Sciatic nerve (tissue), 2 donors: ENCODE data around the gene EVI5L. TPM values are rescaled to one million over a fixed set of nuclear protein-coding genes. Genes with fewer than 3 reads are reported as not detected.

Experiments used
- ATAC-seq: fragments of 200-7000 bp; cut with Tn5 transposase; one replicate; pipeline ENCODE4 v1.9.1; 2020; ENCODE audit warnings: mild to moderate bottlenecking, moderate library complexity
- DNase-seq: peaks from one replicate; pipeline ENCODE4 v3.0.0-alpha.2; 2020; ENCODE audit warnings: low spot score
- intact Hi-C: fragments of 100-400 bp; cut with DNase I; formaldehyde crosslinking; loops from one replicate; pipeline ENCODE4 v1.14.2; 2022
- total RNA-seq: library from RNA; stranded (reverse); fragmentation: NEBNext Ultra II Directional; extraction: Animal tissue kit (Norgen Biotek cat#: 25700); gene quantifications from one replicate; pipeline ENCODE4 v1.2.1, GENCODE V29; 2021
- donor health status: DM: no; HTN: no; CAD: no.
- donor health status: DM: no; HTN: no; CAD: no.

EVI5L gene
- total RNA-seq, 1 donor from 2014 or later = 14.2 TPM

DNA sequence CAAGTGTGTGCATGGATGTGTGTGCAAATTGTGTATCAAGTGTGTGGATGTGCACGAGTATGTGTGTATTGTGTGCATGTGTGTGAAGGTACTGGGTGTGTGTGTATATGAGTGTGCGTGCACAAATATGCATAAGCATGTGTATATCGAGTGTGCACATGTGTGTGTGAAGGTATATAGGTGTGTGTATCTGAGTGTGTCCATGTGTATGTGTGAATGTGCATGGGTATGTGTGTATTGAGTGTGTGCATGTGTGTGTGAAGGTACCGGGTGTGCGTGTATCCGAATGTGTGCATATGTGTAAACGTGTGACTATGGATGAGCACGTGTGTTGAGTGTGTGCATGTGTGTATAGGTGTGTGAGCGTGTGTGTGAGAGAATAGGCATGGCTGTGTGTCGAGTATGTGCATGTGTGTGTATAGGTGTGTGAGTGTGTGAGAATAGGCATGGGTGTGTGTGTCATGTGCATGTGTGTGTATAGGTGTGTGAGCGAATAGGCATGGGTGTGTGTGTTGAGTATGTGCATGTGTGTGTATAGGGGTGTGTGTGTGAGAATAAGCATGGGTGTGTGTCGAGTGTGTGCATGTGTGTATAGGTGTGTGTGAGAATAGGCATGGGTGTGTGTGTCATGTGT lies 12.8 kb downstream of the EVI5L start:
- intact Hi-C loops = no loop called here
- no peak for DNase-seq
- no peak for ATAC-seq

DNA sequence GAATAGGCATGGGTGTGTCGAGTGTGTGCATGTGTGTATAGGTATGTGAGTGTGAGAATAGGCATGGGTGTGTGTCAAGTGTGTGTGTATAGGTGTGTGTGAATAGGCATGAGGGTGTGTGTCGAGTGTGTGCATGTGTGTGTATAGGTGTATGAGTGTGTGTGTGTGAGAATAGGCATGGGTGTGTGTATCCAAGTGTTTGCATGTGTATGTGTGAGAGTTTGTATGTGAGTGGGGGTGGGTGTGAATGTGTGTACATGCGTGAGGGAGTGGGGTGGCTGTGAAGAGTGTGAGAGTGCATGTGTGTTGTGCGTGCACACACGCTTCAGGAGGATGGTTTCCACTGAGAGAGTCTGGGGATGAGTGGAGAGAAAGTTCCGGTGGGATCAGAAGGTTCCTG lies 13.5 kb downstream of the EVI5L start:
- intact Hi-C loops = no loop called here
- no peak for DNase-seq
- no peak for ATAC-seq

DNA sequence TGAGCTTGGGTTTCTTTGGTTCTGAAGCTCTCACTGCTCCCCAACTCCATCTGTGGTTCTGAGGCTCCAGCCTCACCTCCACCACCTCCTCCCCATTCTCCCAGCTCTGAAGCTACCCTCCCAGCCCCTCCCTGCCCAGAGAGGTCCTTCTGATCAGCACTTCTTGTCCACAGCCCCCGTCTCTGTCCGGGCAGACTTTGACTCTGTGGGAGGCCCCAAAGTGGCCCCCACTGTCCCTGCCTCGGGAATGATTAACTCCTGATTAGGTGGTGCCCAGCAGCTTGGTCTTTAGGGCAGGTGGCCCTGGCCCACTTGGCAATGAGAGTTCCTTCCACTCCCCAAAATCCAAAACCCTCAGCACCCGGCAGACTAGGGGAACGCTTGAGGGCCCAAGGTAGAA lies 14.4 kb downstream of the EVI5L start:
- DNase-seq (no peak), ATAC-seq (no peak)
- intact Hi-C loops = no loop called here

DNA sequence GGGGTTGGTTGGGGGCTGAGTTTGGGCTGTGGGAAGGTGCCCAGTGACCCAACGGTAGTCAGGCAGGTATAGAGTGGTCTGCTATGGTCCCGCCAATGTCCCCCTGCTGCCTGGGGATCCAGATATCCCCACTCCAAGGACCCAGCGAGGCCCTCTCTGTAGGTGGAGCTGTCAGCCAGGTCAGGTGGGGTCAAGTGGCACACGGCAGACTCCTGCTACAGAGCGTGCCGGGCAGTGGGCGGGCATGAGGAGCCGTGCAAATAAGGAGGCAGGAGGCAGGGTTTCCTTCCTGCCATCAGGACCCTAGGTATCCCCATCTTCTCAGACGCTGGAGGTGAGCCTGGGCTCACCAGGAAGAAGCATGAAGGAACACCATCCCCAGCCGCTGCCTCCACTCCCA lies 14.9 kb downstream of the EVI5L start:
- no peak for ATAC-seq
- DNase-seq = no peak
- intact Hi-C loops = no loop called here

DNA sequence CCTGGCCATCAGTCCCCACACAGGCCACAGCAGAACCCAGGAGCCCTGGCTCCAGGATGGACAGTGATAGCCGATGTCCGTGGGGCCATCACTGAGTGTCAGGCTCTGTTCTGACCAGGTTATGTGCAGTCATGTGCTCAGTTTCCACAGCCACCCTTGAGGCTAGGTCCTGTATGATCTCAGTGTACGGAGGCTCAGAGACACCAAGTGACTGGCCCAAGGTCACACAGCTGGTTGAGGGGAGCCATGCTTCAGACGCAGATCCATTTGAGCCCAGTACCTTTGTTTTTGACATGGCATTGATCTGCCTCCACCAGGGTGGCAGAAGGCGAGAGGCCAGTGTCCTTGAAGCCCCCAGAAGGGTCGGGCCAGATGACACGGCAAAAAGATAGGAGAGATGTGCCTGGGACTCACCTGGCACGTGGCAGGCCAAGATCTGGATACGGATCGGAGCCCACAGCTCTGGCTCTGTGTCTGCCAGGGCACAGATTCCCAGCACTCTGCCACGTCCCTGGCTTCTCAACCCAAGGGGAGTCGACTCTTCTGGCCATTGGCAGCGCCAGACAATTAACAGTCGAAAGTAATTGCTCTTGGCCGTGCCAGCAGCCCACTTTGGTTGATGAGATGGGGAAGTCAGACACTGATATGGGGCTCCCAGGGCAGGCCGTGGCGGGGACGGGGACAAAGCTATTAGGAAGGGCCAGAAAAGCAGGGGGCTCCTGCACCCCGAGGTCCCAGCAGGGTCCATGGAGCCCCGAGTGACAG lies 15.6 kb downstream of the EVI5L start:
- DNase-seq = no peak
- intact Hi-C loops = no loop called here
- ATAC-seq = no peak

DNA sequence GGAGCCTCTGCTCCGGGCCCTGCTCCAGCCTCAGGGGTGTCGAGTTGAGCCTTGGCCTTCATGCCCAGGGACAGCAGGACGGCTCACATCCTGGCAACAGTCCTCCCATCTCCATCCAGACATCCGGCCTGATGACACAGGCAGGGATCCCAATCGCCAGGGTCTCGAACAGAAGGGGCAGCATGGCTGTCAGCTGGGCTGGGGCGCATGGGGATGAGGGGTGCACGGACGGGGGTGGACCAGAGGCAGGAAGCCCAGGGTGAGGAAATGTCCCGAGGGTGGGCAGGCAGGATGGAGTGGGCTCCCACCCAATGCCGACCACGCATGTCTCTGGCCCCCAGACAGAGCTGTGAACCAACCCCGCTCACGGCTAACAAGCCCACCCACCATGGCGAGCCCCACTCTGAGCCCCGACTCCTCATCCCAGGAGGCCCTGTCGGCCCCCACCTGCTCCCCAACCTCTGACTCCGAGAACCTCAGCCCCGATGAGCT lies 16.2 kb downstream of the EVI5L start:
- intact Hi-C loops = no loop called here

DNA sequence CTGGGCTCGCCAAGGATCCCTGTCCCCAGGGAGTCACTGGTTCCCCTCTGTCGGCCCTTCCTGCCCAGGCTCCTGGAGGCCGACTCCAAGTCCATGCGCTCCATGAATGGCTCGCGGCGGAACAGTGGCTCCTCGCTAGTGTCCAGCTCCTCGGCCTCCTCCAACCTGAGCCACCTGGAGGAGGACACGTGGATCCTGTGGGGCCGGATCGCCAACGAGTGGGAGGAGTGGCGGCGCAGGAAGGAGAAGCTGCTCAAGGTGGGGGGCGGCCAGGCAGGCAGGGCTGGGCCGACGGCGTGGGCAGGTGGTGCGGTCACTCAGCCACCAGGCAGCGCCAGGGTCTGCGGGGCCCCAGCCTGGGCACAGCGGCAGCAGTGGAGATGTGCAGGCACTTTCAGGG lies 17.6 kb downstream of the EVI5L start:
- no peak for DNase-seq
- intact Hi-C loops = no loop called here
- ATAC-seq = no peak

More for the DNA sequence above, 16.2 kb downstream of the EVI5L start:
- ATAC-seq (no peak), DNase-seq (no peak)

DNA sequence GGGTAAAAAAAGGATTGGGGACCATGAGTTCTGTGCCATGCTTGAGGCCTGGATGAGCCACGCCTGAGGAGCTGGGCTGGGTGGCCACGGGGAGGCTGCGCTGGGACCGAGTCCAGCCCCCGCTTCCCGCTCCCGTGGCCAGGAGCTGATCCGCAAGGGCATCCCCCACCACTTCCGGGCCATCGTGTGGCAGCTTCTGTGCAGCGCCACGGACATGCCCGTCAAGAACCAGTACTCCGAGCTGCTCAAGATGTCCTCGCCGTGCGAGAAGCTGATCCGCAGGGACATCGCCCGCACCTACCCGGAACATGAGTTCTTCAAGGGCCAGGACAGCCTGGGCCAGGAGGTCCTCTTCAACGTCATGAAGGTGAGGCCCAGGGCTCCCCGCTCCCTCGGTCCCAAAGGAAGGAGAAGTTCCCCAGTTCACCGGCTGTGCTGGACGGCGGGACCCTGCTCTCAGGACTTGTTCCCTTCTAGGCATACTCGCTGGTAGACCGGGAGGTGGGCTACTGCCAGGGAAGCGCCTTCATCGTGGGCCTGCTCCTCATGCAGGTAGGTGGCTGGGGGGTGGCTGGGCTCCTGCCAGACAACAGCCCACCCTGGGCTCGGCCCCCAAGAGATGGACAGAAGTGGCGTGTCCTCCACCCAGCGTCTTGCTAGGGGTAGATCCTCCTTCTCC lies 18.9 kb downstream of the EVI5L start:
- ATAC-seq (no peak), DNase-seq (no peak)
- intact Hi-C loops = no loop called here

DNA sequence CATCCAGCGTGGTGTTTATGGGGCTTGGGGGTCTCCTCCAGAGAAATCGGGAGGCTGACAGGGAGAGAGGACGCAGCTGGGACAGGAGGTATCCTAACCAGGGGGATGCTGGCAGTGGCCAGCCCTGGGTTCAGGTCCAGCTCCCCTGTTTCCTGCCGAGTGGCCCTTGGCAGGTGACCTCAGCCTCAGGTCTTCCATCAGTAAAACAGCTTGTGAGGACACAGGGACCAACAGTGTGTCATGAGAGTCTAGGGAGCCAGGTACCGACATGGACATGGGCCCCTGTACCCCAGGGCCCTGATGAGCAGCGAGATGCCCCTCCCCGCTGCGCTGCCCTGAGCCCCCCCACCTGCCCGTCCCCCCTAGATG lies 19.6 kb downstream of the EVI5L start:
- ATAC-seq = no peak
- intact Hi-C loops = no loop called here
- DNase-seq = no peak

DNA sequence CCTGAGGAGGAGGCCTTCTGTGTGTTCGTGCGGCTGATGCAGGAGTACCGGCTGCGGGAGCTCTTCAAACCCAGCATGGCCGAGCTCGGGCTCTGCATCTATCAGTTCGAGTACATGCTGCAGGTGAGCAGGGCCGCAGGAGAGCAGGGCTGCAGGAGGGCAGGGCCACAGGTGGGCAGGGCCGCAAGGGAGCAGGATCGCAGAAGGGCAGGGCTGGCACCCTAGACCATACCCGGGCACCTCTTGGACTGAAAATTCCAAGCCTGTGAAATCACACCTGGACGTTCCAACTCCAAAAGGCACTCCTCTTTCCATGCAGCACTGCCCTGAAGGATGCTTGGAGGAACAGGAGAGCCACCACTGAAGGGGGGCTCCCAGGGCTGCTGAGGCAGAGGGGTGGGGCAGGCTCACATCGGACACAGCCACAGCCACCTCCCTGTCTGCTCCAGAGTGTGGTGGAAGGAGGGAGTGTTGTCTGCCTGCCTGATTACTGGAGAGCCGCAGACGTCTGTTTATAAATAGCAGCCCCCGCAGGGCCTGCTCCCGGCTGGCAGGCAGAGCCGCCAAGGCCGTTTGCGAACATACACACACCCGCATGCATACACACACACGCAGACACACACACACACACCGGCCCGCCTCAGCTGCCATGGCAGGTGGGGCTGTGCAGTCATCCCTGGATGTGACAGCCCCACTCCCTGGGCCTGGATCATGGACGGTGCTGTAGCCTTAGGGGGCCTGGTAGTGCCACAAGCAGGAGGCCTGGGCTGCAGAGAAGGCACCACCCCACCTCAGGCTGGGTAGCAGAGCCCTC lies 20.2 kb downstream of the EVI5L start:
- intact Hi-C loops = no loop called here
- no peak for DNase-seq
- ATAC-seq = no peak

DNA sequence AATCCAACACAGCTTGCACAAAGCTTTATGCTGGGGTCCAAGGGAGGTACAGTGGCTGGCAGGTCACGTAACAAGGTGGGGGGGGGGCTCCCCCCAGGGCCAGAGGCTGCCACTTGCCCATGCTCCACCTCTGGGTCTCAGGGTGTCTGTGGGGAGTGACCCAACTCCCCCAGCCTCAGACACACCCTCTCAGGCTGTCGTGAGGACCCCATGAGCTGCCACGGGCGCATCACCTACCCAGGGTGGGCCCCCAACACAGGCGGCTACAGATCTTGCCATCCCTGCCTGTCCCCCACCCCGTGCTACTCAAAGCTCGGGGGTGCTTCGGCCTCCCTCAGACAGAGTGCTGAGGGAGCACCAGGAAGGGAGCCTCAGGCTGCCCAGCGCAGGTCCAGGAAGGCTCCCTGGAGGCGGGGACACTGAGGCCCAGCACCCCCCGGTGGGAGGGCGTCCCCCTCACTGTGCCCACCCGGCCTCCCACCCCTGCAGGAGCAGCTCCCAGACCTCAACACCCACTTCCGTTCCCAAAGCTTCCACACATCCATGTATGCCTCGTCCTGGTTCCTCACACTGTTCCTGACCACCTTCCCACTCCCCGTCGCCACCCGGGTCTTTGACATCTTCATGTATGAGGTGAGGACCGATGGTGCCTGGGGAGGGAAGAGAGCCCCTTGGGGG lies 21.1 kb downstream of the EVI5L start:
- DNase-seq = no peak
- intact Hi-C loops = no loop called here
- no peak for ATAC-seq

DNA sequence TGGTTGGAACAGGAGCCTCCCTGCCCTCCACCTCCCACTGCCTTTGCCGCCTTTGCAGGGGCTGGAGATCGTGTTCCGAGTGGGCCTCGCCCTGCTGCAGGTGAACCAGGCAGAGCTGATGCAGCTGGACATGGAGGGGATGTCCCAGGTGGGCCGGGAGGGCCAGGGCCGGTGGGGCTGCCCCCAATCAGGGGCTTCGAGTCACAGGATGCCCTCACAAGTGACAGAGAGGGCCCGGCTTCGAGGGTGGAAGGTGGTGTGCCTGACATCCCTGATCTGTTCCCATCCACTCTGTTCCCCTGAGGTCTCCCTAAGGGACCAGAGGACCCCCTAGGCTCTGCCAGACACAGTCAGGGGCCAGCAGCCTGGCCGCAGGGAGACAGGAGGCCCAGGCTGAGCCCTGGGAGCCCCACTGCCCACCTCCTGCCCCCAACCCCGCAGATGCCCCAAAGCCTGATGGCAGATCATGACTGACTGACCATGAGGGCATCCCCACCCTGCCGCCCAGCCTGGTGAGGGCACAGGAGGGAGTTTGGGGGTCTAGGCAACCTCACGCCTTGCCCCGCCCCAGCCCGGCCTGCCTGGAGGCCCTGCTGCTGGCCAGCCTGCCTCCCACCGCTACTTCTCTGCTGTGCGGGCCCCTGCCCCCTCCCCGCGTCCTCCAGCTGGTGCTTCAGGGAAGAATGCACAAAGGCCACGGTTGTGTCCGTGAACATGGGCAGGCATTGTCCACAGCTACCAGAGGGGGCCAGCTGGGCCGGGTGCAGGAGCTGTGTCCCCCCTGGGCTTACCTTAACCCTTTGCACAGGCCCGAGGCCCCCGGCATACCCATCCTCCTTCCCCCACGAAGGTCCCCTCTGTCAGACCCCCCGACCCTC lies 21.8 kb downstream of the EVI5L start:
- intact Hi-C loops = no loop called here
- ATAC-seq (peak; percentile 35), DNase-seq (no peak)

DNA sequence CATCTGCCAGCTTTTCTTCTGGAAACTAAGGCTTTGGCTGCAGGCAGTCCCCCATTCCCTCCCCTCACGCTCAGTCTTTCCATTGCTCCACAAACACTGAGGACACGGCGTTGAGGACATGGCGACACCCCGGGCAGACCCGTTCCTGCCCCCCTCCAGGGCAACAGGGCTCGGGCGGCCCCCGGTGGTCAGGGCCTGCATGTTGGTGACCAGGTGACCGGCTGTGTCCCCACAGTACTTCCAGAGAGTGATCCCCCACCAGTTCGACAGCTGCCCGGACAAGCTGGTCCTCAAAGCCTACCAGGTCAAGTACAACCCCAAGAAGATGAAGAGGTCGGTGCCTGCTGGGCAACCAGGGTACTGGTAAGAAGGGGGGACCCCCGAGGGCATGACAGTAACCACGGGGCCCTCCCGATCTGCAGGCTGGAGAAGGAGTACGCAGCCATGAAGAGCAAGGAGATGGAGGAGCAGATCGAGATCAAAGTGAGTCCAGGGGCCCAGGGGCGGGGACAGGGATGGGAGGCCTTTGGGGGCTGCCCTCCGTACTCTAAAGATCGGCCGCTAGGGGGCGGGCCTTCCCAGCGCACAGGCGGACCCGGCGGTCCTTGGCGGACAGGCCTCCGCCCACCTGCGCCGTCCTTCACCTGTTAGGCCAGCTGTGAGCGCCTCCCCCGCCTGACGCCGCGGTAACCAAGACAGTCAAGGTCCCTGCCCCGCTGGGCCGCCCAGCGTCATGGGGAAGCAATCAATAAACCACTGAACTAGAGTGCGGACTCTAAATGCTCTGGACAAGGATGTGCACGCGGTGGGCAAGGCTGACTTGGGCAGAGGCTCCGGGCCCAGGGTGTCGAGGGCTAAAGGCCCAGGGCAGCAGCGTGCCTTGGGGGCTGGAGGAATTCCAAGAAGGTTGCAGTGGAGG lies 23.1 kb downstream of the EVI5L start:
- intact Hi-C loops = no loop called here
- peak; percentile 73 for ATAC-seq
- no peak for DNase-seq

DNA sequence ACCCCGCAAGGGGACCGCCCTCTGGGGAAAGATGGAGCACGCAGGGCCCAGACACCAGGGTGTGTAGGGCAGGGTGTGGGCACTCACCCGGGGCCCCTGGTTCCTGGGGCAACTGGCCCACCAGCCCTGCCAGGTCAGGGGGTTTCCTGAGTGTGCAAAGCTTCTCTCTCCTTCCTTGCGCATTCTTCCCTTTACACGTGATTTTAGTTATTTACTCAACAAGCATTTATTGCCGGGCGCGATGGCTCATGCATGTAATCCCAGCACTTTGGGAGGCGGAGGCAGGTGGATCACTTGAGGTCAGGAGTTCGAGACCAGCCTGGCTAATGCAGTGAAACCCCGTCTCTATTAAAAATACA lies 23.7 kb downstream of the EVI5L start:
- intact Hi-C loops = no loop called here
- DNase-seq (no peak), ATAC-seq (no peak)

DNA sequence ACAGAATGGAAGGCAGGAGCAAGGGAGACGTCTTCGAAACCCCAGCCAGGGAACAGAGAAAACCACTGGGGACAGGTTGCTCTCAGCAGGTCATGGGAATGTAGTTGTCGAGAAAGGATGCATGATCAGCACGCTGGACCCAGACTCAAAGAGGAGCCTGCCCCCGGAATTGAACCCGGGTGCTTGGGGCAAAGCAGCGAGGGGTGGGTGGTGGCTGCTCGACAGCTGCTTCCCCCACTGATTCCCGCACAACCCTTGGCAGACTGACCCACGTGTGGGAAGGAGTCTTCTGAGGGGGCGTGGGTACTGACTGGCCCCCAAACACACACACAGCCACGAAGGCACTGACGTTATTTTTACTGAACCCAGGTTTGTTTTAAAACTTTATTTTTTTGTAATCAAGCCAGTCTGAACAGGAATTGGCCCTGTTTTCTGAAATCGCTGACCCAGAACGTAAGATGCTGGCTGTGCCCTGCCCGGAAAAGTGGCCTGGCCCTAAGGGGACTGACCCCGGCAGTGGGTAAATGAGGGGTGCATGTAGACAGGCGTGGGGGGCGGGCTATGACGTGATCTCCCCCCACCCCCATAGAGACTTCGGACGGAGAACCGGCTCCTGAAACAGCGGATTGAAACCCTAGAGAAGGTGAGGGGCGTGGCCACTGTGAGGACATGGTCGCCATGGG lies 25.5 kb downstream of the EVI5L start:
- intact Hi-C loops = no loop called here

DNA sequence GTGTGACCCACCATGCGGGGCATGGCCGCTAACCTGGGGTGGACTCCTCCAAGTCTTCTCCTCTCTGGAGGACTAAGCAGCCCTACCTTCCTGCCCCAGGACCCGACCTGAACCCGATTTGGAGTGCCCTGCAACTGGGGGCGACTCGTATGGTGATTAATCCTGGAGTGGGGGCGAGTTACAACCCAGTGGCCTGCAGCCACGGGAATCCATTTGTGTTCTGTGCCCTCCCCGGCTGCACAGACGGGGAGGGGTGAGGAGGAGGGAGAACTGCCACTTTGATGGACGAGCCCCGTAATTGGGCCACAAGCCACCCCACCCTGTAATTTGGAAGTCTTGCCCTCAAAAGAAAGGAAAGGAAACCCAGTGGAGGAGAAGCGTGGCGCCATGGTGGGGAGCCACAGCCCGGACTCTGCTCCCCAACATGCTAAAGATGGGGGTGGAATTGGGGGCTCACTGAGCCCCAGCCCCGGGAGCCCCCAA lies 26.1 kb downstream of the EVI5L start:
- DNase-seq = no peak
- no peak for ATAC-seq
- intact Hi-C loops = no loop called here

More for the DNA sequence above, 25.5 kb downstream of the EVI5L start:
- no peak for ATAC-seq
- DNase-seq = no peak
